GM12892 (cell line): ENCODE measurements around the gene CREBRF.
"Not testable (repeated sequence)": the region's sequence is repeated elsewhere in the genome, so short reads cannot be mapped to it uniquely, and the experiment has no call there.

ENCODE experiments used
- DNase-seq: peaks from one replicate; pipeline ENCODE4 v3.0.0; 2011; ENCODE audit not compliant: insufficient read length
- FAIRE-seq: peaks from 2 replicates; lab custom pipeline; 2011; peaks lifted over from hg19 to GRCh38; lab: Jason Lieb, UNC
- POLR2A ChIP-seq: IDR thresholded peaks from 2 replicates; pipeline ENCODE4 v1.6.1; 2011; ENCODE audit warnings: low read depth, low read length, control low read depth
- POLR2AphosphoS5 ChIP-seq: IDR thresholded peaks from 2 replicates; pipeline ENCODE4 v1.6.1; 2011; ENCODE audit warnings: low read depth, low read length, control low read depth
- TAF1 ChIP-seq: IDR thresholded peaks from 2 replicates; pipeline ENCODE4 v1.6.1; 2011; ENCODE audit warnings: low read depth, mild to moderate bottlenecking, control low read depth, low read length, borderline replicate concordance

The CREBRF gene

DNA sequence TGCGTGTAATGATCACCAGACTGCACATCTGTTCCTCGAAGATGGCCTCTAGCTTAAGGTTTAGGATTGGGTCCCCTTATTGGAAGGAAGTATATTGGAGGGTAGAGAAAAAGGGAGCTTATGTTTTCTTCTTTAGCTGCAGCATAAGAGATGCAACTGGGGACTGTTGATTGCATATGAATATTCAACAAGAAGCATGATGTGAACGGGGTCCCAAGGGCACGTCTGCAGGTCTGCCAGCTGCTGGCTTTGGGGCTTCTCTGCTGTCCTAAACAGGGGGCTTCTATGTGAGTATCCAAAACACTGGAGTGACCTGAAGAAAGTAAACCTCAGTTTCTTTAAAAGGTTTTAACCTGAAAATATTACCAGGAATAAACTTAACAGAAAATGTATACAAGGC lies 84.6 kb downstream of the CREBRF start:
- TF ChIP-seq TAF1 (no peak), POLR2A (no peak), POLR2AphosphoS5 (no peak)
- no peak for DNase-seq
- FAIRE-seq = no peak

DNA sequence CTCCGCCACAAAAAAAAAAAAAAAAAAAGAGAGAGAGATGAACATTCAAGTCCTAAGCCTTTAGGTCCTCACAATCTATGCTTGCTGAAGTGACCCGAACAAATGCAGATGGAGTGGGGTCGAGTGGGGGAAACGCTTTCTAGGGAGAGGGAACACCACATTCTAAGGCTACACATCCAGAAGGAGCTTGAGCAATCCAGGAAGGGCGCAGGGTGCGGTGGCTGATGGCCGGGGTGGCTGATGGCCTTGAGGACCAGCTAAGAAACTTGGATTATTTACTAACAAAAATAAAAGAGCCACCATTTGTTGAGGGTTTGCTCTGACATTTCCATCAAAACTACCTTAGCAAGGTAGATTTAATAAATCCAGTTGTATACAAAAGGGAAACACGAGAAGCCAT lies 87.4 kb downstream of the CREBRF start:
- FAIRE-seq (no peak), DNase-seq (no peak)
- TF ChIP-seq TAF1 = no peak
- no peak for TF ChIP-seq POLR2A
- TF ChIP-seq POLR2AphosphoS5 = no peak

DNA sequence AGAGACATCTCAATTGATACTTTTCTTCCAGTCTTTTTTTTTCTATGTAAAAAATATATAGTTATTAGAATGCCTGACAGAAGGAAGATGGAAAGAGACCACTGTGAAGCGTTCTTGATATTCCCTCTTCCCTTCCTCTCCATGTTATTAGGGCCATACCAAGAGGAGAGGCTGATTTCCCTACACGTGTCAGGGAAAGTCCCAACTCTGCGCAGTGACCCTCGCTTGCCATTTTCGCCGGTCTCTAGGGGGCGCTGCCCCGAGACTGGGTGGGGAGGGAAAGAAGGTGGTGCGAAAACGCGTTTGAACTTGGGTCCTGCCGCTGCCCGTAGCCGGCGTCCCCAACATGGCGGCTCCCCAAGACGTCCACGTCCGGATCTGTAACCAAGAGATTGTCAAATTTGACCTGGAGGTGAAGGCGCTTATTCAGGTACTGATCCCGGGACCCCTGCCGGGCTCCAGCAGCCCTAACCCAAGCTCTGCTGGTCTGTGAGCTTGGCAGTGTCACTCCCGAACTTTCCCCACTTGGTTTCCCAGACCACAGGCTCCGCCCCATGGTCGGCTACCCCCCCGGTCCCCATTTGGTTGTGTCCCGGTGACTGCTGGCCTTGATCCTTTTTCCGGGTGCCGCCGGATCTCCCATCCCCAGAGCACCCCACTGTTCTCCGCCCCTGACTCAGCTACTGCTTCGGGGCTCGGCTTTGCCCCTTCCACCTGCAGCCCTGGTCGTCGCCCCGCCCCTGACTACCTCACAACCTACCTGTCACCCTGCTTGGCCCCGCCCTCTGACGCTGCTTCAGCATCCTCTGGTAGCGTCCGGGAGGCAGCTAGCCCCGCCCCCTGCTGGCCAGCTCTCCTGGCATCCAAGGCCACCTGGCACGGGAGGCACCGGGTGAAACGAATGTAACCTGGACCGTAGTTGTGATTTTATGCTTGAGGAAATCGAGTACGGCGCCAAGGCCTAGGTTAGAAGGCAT lies 88.3 kb downstream of the CREBRF start, which contains the start of gene BNIP1:
Gene BNIP1 (plus strand): TSS at position 332 of the 977 bp plus-strand sequence. CDS start 15 bp downstream, at position 347.
- peak; percentile 98 for FAIRE-seq
- DNase-seq = peak; percentile 88
- TF ChIP-seq POLR2AphosphoS5 (peak; percentile 77), TAF1 (peak; percentile 79), POLR2A (peak; percentile 81)

DNA sequence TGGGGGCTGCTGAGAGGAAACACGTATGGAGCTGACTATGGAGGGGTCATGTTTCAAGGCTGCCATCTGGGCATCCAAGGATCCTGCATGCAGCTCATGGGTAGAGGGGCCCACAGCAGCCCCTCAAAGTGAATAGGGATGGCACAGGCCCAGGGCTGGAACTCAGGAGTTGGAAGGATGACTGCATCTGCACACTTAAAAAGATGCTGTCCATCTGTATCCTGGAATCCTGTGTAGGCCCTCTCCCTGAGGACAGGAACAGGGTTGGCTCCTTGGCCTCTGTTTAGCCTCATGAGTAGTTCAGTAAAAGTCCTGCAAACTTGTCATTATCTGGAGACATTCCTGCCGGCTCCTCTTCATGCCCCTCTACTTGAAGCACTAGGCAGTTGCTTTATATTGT lies 92.2 kb downstream of the CREBRF start:
- FAIRE-seq = no peak
- DNase-seq = no peak
- TF ChIP-seq TAF1 (no peak), POLR2AphosphoS5 (no peak), POLR2A (no peak)

DNA sequence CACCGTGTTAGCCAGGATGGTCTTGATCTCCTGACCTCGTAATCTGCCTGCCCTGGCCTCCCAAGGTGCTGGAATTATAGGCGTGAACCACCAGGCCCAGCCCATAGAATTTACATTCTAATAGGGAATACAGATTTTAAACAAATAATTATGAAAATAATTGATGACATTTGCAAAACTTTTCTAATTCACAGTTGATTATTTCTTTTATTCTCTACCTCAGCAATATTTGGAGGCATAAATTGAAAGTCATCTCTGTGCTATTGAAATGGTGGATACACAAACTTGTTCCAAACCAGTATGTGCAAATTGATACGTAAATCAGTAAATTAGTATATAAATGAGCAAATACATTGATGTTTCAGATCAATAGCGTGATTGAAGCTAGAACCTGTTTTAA lies 96.4 kb downstream of the CREBRF start:
- TF ChIP-seq POLR2A (no peak), POLR2AphosphoS5 (no peak), TAF1 (no peak)
- DNase-seq (no peak), FAIRE-seq (no peak)

DNA sequence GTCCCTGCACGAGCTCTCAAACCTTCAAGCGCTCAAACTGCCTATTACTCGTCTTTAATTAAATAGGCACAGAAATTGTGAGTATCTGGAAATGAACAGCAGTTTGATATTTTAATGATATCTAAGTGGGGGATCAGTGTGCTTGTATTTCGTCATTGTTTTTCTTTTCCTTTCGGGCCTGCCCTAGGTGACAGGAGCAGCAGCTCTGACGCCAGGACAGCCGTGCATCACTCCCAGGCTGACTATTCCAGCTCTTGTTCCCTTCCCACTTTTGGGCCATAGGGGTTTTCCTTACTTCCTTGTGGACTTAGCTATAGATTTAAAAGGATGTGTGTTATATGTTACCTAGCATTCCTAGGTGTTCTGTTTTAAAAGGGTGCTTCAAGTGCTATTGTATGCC lies 97.7 kb downstream of the CREBRF start:
- TF ChIP-seq TAF1 (no peak), POLR2AphosphoS5 (no peak), POLR2A (no peak)
- no peak for DNase-seq
- no peak for FAIRE-seq

DNA sequence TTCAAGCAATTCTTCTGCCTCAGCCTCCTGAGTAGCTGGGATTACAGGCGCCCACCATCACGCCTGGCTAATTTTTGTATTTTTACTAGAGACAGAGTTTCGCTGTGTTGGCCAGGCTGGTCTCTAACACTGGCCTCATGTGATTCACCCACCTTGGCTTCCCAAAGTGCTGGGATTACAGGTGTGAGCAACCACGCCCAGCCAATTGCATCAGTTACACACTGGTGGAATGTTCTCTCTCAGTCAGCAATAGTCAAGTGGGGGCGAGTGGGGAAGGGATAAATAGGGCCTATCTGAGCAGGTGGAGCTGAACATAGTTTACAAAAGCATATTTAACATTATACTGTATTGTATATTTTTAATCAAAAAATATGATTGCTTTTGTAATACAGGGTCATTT lies 98.5 kb downstream of the CREBRF start:
- FAIRE-seq, DNase-seq: not testable (repeated sequence)

DNA sequence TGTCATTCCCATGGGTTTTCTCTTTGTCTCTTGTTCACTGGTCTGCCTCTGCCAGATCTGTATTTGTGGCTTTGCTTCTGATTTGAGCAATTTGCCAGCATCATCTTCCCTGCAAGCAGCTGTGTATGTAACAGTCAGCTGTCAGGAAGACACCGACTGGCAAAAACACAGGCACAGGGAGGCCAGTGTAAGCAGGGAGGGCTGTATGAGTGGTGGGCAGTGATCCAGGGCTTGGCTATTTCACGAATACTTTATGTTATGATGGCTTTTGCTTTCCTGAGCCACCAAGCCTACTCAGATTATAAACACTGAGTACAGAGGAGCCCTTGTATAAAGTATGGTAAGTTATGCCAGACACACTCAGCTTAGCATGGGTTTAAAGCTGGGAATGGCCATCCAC lies 99.8 kb downstream of the CREBRF start:
- TF ChIP-seq POLR2AphosphoS5 = no peak
- TF ChIP-seq TAF1 = no peak
- TF ChIP-seq POLR2A = no peak
- no peak for FAIRE-seq

DNA sequence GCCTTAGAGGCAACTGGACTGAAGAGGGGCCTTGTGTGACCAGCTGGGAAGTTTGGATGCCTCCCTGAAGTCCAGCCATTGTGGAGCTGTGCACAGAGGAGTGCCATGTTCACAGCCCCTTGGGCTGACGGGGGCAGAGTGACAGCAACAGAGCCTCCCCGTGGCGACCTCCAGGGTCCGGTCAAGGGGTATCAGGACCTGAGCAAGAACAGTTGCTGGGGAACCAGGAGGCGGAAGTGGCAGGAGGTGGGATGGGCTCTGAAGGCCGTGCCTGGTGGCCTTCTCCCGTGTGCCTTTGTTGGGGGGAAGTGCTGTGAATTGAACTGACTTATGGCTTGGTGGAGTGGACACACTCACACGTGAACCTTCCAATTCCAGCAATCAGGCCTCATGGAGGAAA lies 102.2 kb downstream of the CREBRF start:
- DNase-seq (no peak), FAIRE-seq (no peak)
- TF ChIP-seq POLR2A = no peak
- no peak for TF ChIP-seq TAF1

More for the DNA sequence above, 99.8 kb downstream of the CREBRF start:
- DNase-seq = no peak

DNA sequence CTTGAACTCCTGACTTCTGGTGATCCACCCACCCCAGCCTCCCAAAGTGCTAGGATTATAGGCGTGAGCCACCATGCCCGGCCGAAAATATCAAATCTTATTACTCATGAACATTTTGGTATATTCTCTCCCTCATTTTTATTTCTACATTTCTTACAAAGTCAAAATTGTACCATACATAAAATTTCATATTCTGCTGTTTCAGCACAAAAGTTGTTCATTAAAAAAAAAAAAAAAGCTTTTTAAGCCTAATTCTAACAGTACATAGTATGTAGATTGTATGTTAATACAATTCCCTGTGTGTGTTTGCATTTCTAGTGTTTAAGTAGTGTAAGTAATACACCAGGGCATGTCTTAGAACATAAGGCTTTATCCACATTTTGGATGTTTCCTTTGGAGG lies 103.1 kb downstream of the CREBRF start:
- FAIRE-seq (no peak), DNase-seq (no peak)
- TF ChIP-seq POLR2AphosphoS5 (no peak), TAF1 (no peak), POLR2A (no peak)

DNA sequence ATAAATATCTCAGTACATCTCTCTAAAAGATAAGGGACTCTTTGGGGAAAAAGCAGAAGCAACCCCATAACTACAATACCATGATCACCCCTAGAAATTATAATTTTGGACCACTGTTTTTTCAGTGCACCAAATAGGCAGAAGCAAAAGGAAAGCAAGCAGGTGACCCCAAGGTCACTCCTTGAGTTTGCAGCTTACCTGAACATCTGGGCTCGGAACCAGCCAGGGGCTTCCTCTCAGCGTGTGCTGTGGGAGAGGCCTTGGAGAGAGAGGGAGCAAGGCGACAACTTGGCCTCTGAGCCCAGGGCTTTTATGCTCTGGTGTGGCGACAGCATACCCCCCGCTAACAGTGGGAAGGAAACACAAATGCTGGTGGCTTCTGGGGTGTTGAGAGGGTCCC lies 105.0 kb downstream of the CREBRF start:
- TF ChIP-seq POLR2A = no peak
- TF ChIP-seq POLR2AphosphoS5 = no peak
- FAIRE-seq (no peak), DNase-seq (no peak)

DNA sequence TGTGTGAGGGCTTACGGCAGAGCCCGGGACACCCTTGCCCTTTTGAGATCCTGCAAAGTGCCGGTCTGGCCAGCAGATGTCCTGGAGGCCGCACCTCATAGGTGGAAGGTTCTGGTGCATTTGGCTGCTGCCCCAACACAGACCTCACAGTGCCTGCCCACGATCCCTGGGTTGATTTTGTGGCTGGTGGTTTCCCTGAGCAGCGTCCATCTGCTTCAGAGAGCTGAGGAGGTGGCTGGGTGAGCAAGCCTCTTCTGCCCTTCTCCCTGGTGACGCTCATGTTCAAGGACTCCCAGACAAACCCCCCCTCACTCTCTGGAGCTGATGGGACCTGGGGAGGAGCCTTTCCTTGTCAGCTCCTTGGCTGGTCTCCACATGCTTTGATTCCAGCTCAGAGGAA lies 107.1 kb downstream of the CREBRF start:
- TF ChIP-seq POLR2AphosphoS5 = no peak
- no peak for TF ChIP-seq POLR2A
- no peak for TF ChIP-seq TAF1
- DNase-seq (no peak), FAIRE-seq (no peak)
